IMR-90 (cell line): Measurements from ENCODE around the gene ECE2. TPM values are rescaled to one million over a fixed set of nuclear protein-coding genes. Genes with fewer than 3 reads are reported as not detected.
A peak's percentile ranks its signal among the peaks of the same experiment; 100 is the strongest.

Source experiments
- ATAC-seq: fragments of 200-7000 bp; cut with Tn5 transposase; 2 replicates; pipeline ENCODE4 v1.9.1; 2020; ENCODE audit warnings: low read depth, mild to moderate bottlenecking, moderate library complexity
- BruUV-seq: library from RNA; stranded (reverse); fragments of 400-500 nt; replicated peaks from 2 replicates; lab custom pipeline; 2021; lab: Mats Ljungman, UMichigan
- CTCF ChIA-PET: fragments of 300-600 bp; formaldehyde crosslinking; extraction: SDS; loops from one replicate; lab custom pipeline; 2021; ENCODE audit warnings: antibody characterized with exemption; lab: Yijun Ruan, JAX
- POLR2A ChIA-PET: fragments of 300-600 bp; sonication (Branson Sonifier 250); formaldehyde crosslinking; loops from one replicate; lab custom pipeline; 2022; ENCODE audit warnings: antibody characterized with exemption; ENCODE audit not compliant: unreplicated experiment; lab: Charles Lee
- DNase-seq: peaks from one replicate; pipeline ENCODE4 v3.0.0; 2013
- H2AFZ ChIP-seq: replicated peaks from 2 replicates; pipeline ENCODE3; 2013; ENCODE audit warnings: low read length, mild to moderate bottlenecking; ENCODE audit not compliant: poor library complexity
- H2AK5ac ChIP-seq: 2 replicates; pipeline ENCODE4 v1.6.1; 2013; ENCODE audit warnings: low read depth, low read length, inconsistent platforms
- H2AK9ac ChIP-seq: replicated peaks from 2 replicates; pipeline ENCODE3; 2013; ENCODE audit warnings: mild to moderate bottlenecking, low read depth, low read length, moderate library complexity; ENCODE audit not compliant: poor library complexity
- H2BK120ac ChIP-seq: 2 replicates; pipeline ENCODE4 v1.6.1; 2013; ENCODE audit warnings: low read depth, low read length, inconsistent platforms
- H2BK15ac ChIP-seq: 3 replicates; pipeline ENCODE4 v1.6.1; 2013; ENCODE audit warnings: low read depth, low read length, inconsistent platforms
- H2BK20ac ChIP-seq: 2 replicates; pipeline ENCODE4 v1.6.1; 2013; ENCODE audit warnings: low read depth, mild to moderate bottlenecking, inconsistent platforms, low read length, moderate library complexity
- H2BK5ac ChIP-seq: 2 replicates; pipeline ENCODE4 v1.6.1; 2013; ENCODE audit warnings: mild to moderate bottlenecking, low read depth, low read length, inconsistent platforms; ENCODE audit not compliant: poor library complexity, severe bottlenecking
- H3K14ac ChIP-seq: replicated peaks from 2 replicates; pipeline ENCODE4 v1.6.1; 2013; ENCODE audit warnings: low read depth, low read length, inconsistent platforms
- H3K18ac ChIP-seq: 2 replicates; pipeline ENCODE4 v1.6.1; 2013; ENCODE audit warnings: low read depth, low read length, control low read depth
- H3K23ac ChIP-seq: 2 replicates; pipeline ENCODE4 v1.6.1; 2013; ENCODE audit warnings: low read depth, low read length, inconsistent platforms
- H3K27ac ChIP-seq: 2 replicates; pipeline ENCODE4 v1.5.1; 2013; ENCODE audit warnings: mild to moderate bottlenecking, control low read depth, low read length; ENCODE audit not compliant: insufficient read depth
- H3K27me3 ChIP-seq: 2 replicates; pipeline ENCODE4 v1.6.1; 2013; ENCODE audit warnings: low read length; ENCODE audit not compliant: control insufficient read depth, insufficient read depth
- H3K36me3 ChIP-seq: 2 replicates; pipeline ENCODE4 v1.6.1; 2013; ENCODE audit warnings: low read length, mixed read lengths; ENCODE audit not compliant: control insufficient read depth, insufficient read depth
- H3K4ac ChIP-seq: 2 replicates; pipeline ENCODE4 v1.6.1; 2013; ENCODE audit warnings: low read depth, low read length, inconsistent platforms
- H3K4me1 ChIP-seq: 2 replicates; pipeline ENCODE4 v1.6.1; 2013; ENCODE audit warnings: low read length, mixed read lengths; ENCODE audit not compliant: control insufficient read depth, insufficient read depth
- H3K4me2 ChIP-seq: 2 replicates; pipeline ENCODE4 v1.6.1; 2013; ENCODE audit warnings: low read depth, mild to moderate bottlenecking, control low read depth, low read length, moderate library complexity
- H3K4me3 ChIP-seq: 2 replicates; pipeline ENCODE4 v1.5.1; 2013; ENCODE audit warnings: low read depth, mild to moderate bottlenecking, control low read depth, low read length, moderate library complexity; ENCODE audit not compliant: insufficient read depth
- H3K56ac ChIP-seq: 2 replicates; pipeline ENCODE4 v1.6.1; 2013; ENCODE audit warnings: low read length, inconsistent platforms; ENCODE audit not compliant: insufficient read depth; ENCODE audit errors: extremely low read depth
- H3K79me1 ChIP-seq, 2 experiments: 2 replicates each; pipeline ENCODE4 v1.6.1; 2013; ENCODE audit warnings: low read length in 2 of 2, inconsistent platforms in 1 of 2, low read depth in 1 of 2
- H3K9ac ChIP-seq: 2 replicates; pipeline ENCODE4 v1.6.1; 2013; ENCODE audit warnings: low read depth, low read length, control low read depth
- H3K9me1 ChIP-seq: 2 replicates; pipeline ENCODE4 v1.6.1; 2013; ENCODE audit warnings: low read length, inconsistent platforms; ENCODE audit not compliant: insufficient read depth
- H3K9me3 ChIP-seq: 2 replicates; pipeline ENCODE4 v1.6.1; 2013; ENCODE audit warnings: low read length; ENCODE audit not compliant: control insufficient read depth, insufficient read depth
- H4K20me1 ChIP-seq: 2 replicates; pipeline ENCODE4 v1.6.1; 2013; ENCODE audit warnings: low read length, inconsistent platforms; ENCODE audit not compliant: insufficient read depth
- H4K5ac ChIP-seq: 2 replicates; pipeline ENCODE4 v1.6.1; 2013; ENCODE audit warnings: mild to moderate bottlenecking, low read depth, low read length, control low read depth
- H4K8ac ChIP-seq, 2 experiments: 2 replicates each; pipeline ENCODE4 v1.6.1; 2013; ENCODE audit warnings: low read depth in 2 of 2, low read length in 2 of 2, control low read depth in 1 of 2, inconsistent platforms in 1 of 2
- H4K91ac ChIP-seq: 2 replicates; pipeline ENCODE4 v1.6.1; 2013; ENCODE audit warnings: low read depth, low read length, inconsistent platforms; ENCODE audit not compliant: insufficient read depth
- CEBPB ChIP-seq: IDR thresholded peaks from 2 replicates; pipeline ENCODE4 v1.6.1; 2012; ENCODE audit warnings: low read depth, low read length, improper control_type of control experiment
- MXI1 ChIP-seq: IDR thresholded peaks from 2 replicates; pipeline ENCODE4 v1.6.1; 2012; ENCODE audit warnings: low read depth, mild to moderate bottlenecking, low read length, moderate library complexity, borderline replicate concordance
- WGBS, 2 experiments: methylation state at CpG; one replicate each; pipeline versions ENCODE4 v1.1.5 to v1.1.7; 2013; ENCODE audit warnings: missing lambda C conversion rate in 2 of 2; ENCODE audit not compliant: insufficient read length in 1 of 2; ENCODE audit errors: extremely low coverage in 2 of 2; 5-methylcytosine and 5-hydroxymethylcytosine counted together
- dilution Hi-C: fragments of 300-500 bp; cut with HindIII; formaldehyde crosslinking; loops from one replicate; pipeline ENCODE4 v1.14.3; 2018; ENCODE audit warnings: low sequenced_read_pairs; ENCODE audit not compliant: unreplicated experiment
- in situ Hi-C: fragments of 300-500 bp; cut with MboI; formaldehyde crosslinking; loops from 3 replicates; pipeline ENCODE4 v1.14.3; 2019; ENCODE audit warnings: low sequenced_read_pairs, inconsistent platforms, mixed read lengths
- intact Hi-C: fragments of 100-400 bp; cut with micrococcal nuclease; formaldehyde crosslinking; loops from 2 replicates; pipeline ENCODE4 v1.10.0; 2022
- polyA plus RNA-seq, 3 experiments: library from polyadenylated mRNA; depleted of rRNA; stranded (reverse); fragments of >200 nt; gene quantifications; 2 replicates each; pipeline ENCODE4 v1.2.3, GENCODE V29; 2012; ENCODE audit warnings: low replicate concordance in 1 of 3
- total RNA-seq: library from RNA; depleted of rRNA; stranded (reverse); fragments of >200 nt; gene quantifications from 2 replicates; pipeline ENCODE4 v1.2.3, GENCODE V29; 2012

ECE2 gene
- total and polyA plus RNA-seq, 2 of the 4 experiments (the other 2 are of a cell fraction) = not detected

- peak overlapping the region; percentile 88 for H2AFZ ChIP-seq
- peak overlapping the region; percentile 24; the same call in 1 of the 2 replicates for H3K23ac ChIP-seq
- ChIA-PET POLR2A (interaction anchor here (0.7 kb wide), 1 partner anchor 12 kb away, joined by 16 read pairs; no protein-coding TSS in a partner anchor), CTCF (no interaction called here)
- ATAC-seq (peak; percentile 32), DNase-seq (peak; percentile 24)
- no peak overlapping the region for H3K56ac ChIP-seq
- no TSS peak for BruUV-seq
- H4K5ac ChIP-seq = no peak overlapping the region
- 2% methylated on average over 24 of the region's 66 CpGs; no CpG with 5 or more reads in 1 of the 2 experiments for WGBS, 2 experiments
- H3K4me1 ChIP-seq = peaks cover 2% of the 10 kb centered on the region; the same call in 1 of the 2 replicates
- TF ChIP-seq CEBPB = peak; percentile 51
- no peak for TF ChIP-seq MXI1
- peaks cover 37% of the 10 kb centered on the region for H3K27me3 ChIP-seq
- H2BK120ac ChIP-seq = no peak overlapping the region
- no peak overlapping the region for H3K4ac ChIP-seq
- no peaks in the 10 kb centered on the region for H3K9me1 ChIP-seq
- intact Hi-C loops = no loop called here
- no peak overlapping the region for H4K8ac ChIP-seq
- H3K14ac ChIP-seq = no peak overlapping the region
- no peak overlapping the region for H4K91ac ChIP-seq
- H3K36me3 ChIP-seq = 0 out of 2 replicates have a peak, but pooled peaks cover 2% of the 10 kb centered on the region
- H3K4me2 ChIP-seq = peak overlapping the region; percentile 80
- H2AK5ac ChIP-seq = no peak overlapping the region
- H3K79me1 ChIP-seq = no peaks in the 10 kb centered on the region
- H2AK9ac ChIP-seq = no peak overlapping the region
- no peak overlapping the region for H3K27ac ChIP-seq
- H2BK15ac ChIP-seq = no peak overlapping the region
- H3K9me3 ChIP-seq = no peaks in the 10 kb centered on the region
- peak overlapping the region; percentile 55 for H3K4me3 ChIP-seq
- peaks cover 8% of the 10 kb centered on the region for H4K20me1 ChIP-seq
- in situ Hi-C loops = loop anchor here (25.0 kb wide), 1 partner anchor 800 kb away; no protein-coding TSS in a partner anchor
- no peak overlapping the region for H2BK20ac ChIP-seq
- dilution Hi-C loops = no loop called here
- no peak overlapping the region for H3K18ac ChIP-seq
- H2BK5ac ChIP-seq = no peak overlapping the region
- H3K9ac ChIP-seq = no peak overlapping the region
These were observed 13.7 kb upstream of the ECE2 start for GRCh38 chr3:184261854-184262763.
